ENCODE measurements around the gene FBF1.

Gene FBF1

DNA sequence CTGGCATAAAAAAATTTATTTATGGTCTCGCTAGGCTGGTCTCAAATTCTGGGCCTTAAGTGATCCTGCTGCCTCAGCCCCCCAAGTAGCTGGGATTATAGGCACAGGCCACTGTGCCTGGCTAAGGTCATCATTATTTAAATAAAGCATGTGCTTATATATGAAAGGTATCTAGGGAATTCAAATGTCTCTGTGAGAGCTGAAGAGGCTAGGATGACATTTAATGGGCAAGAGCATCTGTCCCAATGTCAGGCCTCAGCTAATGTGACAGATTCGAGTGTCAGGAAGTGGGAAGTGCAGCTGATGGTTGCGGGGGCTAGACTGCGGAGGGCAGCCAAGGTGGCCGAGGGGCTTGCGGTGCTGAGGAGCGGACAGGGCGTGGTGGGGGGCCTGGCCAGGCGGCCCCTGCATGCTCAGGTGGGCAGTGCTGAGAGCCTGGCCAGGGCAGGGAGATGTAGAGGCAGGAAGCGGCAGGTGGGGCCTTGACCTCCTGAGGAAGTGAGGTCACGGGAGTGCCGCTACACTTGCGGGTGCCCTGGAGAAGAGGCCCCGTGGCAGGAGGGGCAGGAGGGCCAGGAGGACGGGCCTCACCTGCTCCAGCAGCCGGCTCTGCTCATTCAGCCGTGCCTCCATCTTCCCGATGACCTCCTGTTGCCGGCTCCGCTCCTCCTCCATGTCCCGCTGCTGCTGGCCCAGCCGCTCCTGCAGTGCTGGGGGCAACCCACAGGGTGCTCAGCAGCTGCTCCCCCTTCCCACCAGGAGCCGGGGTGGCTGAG is 23.5 kb downstream of the FBF1 start:
- no peak for DNase-seq (ENCODE audit: low read depth in 2 of 2)

GRCh38 chr17:75915268-75915667 is 25.6 kb downstream of the FBF1 start:
- DNase-seq (ENCODE audit: low read depth in 2 of 2), result no peak

GRCh38 chr17:75914643-75915267 is 26.1 kb downstream of the FBF1 start:
- DNase-seq (ENCODE audit: low read depth in 2 of 2), result no peak

DNA sequence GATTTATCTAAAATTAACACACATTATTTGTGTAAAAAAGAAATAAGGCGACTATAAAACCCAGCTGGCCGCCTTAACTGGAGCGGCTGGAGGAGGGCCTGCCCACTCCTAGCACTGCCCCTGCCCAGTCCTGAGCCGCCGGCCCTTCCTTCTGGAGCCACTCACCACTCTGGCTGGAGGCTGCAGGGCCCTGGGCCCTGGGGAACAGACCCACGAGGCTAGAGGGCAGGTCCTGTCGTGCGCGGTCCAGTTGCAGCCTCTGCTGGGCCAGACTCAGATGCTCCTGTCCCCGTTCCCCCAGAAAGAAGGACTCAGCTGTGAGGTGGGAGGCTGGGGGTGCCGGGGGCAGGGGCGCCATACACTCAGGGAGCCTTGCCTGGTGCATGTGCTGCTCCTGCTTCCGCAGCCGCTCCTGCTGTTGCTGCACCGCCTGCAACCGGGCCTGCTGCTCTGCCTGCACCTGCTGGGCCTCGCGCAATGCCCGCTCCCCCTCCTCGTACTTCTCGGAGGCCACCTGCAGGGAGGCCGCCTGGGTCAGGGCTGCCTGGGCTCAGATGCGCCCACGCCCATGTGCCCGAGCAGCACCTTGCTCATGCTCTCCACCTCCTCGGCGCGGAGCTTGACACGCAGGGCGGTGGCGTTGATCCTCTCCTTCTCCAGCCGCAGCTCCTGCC is 27.2 kb downstream of the FBF1 start:
- no peak for DNase-seq (ENCODE audit: low read depth in 2 of 2)

DNA sequence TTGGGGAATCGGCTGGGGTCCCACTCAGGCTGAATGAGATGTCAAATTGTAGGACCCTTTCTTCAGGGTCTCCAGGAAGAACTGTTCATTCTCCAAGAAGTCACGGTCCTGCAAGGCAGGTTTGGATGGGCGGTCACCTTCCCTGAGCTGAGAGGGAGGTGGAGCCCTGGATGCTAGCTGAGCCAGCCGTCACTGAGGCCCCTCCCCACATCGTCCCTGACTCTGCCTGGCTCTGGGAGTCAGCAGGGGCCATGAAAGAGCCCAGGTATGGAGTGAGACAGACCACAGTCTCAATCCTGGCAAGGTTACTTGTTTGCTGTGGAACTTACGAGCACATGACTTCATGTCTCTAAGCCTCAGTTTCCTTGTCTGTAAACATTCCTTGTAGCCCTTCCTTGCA is 30.1 kb downstream of the FBF1 start:
- DNase-seq (ENCODE audit: low read depth in 2 of 2), result no peak

DNA sequence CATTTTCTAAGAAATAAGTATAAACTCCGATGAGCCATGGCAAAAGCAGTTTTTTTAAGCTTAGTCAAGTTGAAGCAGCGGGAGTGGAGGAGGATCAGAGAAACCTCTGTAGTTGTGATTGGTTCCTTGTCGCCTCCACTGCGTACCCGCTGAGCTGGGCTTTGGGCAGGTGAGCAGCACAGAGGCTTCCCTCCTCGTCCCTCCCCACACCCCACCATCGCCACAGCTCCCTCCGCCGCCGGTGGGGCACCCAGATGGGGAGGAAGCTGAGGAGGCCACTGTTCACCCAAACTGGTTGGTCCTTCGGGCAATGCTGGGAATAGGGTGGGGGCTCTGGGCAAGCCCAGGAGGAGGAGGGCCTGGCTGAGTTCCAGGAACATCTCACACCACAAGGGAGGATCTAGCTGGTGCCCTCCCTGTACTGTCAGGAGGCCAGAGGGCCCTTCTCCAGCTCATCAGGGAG is 31.0 kb downstream of the FBF1 start:
- no peak for DNase-seq (ENCODE audit: low read depth in 2 of 2)

DNA sequence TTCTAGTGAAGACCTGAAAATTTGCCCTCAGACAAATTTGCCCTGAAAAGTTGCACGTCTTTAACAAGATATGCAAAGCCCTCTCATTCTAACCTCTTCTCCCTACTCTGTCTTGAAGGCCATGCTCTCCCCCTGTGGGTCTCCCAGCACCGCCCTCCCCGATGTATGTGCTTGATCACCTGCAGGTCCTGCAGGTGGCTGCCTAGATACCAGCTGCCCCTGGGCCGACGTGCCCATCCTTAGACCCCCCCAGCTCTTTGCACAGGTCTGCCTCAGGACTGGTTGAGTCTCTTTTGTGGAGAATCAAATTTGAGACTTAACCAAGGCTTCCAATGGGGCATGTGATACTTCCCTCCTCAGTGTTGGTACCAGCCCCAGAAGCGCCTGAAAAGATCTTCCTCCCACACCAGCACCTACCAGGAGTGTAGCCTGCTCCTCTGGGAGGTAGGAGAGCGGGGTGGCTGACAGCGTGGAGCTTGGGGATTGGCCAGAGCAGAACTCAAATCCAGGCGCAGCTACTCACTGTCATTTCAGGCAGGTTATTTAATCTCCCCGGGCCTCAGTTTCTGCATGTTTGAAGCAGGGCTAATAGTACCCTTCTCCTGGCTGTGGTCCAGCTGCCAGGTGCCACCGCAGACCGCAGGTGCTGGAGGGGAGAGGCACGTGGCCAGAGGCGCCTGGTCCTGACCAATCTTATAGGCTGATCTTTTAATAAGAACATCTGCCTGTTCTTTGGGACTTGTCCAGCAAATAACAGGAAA is 31.6 kb downstream of the FBF1 start:
- no peak for DNase-seq (ENCODE audit: low read depth in 2 of 2)

GRCh38 chr17:75908201-75908600 is 32.6 kb downstream of the FBF1 start:
- no peak for DNase-seq (ENCODE audit: low read depth in 2 of 2)

GRCh38 chr17:75906143-75906884 is 34.5 kb downstream of the FBF1 start:
- DNase-seq (ENCODE audit: low read depth in 2 of 2), result no peak

DNA sequence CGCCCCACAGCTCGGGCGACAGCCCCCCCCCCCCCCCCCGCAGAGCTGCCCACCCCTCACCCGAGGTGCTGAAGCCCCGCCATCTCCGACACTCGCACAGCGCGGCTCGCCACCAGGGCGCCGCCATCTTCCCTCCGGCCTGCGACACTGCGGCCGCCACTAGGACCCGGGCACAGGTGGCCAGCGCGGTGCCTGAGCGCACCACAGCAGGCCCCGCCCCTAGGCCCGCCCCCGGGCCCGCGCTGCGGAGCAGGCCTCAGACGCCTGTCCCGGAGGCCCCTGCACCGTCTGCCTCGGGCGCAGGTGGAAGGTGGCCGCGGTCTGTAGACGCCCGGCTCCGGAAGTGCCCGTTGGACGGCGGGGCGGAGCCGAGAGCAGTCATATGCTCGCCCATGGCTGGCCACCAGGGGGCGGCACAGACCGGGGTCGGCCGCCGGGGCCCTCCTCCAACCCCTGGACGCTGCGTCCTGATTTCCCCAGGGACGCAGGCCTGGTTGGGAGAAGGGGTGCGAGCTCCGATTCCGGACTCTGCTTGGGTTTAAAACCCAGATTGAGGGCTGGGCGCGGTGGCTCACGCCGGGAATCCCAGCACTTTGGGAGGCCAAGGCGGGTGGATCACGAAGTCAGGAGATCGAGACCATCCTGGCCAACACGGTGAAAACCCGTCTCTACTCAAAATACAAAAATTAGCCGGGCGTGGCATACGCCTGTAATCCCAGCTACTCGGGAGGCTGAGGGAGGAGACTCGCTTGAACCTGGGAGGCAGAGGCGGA is 35.9 kb downstream of the FBF1 start, which contains the start of gene MRPL38:
TSS of gene MRPL38 (minus strand) at position 136 of the 773 bp plus-strand sequence. CDS start at position 127, 9 bp downstream.
- DNase-seq (ENCODE audit: low read depth in 2 of 2), result peak; percentile 75 to 78

GRCh38 chr17:75902406-75902805 is 38.4 kb downstream of the FBF1 start:
- DNase-seq (ENCODE audit: low read depth in 2 of 2), result no peak

DNA sequence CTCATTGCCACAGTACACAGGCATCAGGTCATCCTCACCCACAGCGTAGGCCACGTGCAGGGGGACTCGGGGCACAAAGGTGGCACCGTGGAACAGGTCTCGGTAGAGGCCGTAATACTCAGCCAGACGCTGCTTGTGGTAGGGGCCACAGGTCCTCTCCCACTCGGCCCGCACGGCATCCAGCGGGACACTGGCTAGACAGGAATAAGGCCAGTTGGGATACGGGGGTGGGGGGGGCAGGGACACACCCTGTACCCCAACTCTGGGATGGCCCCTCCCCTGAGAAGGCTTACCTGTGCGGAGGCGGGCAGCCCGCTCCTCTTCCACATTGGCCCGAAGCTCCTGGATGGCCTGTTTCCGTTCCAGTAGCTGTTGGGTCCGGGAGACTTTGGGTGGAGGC is 39.1 kb downstream of the FBF1 start:
- no peak for DNase-seq (ENCODE audit: low read depth in 2 of 2)

GRCh38 chr17:75900691-75901533 is 39.9 kb downstream of the FBF1 start:
- DNase-seq (ENCODE audit: low read depth in 2 of 2), result no peak

GRCh38 chr17:75899767-75900468 is 40.9 kb downstream of the FBF1 start:
- DNase-seq (ENCODE audit: low read depth in 2 of 2), result no peak

DNA sequence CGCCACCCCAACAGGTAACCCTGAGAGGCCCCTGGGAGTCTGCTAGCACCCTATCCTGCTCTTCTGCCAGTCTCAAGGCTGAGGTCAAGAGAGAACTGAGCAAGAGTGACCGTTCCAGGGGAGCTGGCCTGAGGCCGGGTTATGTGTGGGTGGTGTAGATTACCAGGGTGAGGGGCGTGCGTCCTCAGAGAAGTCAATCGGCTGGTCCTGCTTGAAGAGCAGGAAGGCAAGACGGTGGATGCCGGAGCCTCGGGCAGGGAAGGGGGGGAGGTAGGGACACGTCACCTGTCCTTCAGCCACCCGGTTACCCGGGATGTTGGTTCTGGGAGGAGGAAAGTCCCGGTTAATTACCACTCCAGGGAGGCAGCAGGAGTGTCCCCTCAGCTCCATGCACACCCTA is 41.5 kb downstream of the FBF1 start:
- no peak for DNase-seq (ENCODE audit: low read depth in 2 of 2)

DNA sequence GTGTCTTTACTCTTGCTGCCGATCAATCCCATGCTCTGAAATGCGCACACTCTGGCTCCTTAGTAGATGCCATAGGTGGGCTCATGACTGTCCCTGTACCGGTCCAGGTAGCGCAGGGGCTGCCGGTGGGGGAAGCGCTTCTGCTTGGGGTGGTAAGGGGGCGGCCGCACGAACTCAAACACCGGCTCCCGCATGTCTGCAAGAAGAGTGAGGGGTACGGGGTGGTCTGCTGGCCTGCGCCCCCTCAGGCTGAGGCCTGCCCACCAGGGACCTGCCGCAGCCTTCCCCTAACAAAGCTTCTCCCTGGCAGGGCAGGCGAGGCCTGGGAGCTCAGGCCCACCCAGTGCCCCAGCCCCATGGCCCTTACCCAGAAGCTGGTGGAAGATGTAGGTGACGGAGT is 42.1 kb downstream of the FBF1 start:
- DNase-seq (ENCODE audit: low read depth in 2 of 2), result no peak

GRCh38 chr17:75898065-75898464 is 42.8 kb downstream of the FBF1 start:
- no peak for DNase-seq (ENCODE audit: low read depth in 2 of 2)

DNA sequence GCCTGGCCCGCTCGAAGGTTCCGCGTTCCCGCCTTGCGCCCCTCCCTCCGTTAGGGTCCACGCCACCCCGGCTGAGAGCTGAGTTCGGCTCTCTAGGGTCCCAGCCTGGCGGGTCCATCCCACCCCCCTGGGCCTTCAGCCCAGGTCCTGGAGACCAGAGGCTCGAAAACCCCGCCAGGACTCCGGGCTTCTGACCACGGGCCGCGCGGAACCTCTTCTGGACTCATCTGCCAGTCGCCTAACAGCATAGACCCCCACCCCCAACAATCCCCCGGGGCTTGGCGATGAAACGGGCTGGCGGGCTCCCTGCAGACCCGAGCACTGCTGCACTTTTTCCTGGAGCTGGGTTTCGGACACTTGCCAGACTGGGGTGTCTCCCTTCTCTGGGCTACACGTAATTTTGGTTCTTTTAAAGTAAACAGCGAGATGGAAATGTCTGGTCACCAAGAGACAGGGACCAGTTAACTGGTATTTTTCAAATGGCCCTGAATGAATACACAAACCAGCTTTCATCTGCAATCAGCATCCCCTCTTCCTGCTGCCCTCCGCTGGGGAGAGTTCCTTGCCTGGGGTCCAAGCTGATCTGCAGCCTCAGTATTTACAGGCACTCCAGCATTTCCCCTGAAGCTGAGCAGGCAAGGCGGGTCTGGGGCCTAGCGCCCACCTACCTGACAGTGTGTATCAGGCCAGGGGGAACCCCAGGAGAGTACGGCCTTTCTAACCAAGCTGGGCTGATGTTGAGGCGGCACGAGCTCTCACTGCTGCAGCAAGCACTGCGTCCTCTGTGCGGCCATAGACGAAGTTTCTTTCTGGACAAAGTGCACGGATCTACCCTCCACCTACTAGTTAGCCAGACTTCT is 43.5 kb downstream of the FBF1 start:
- DNase-seq (ENCODE audit: low read depth in 2 of 2), result no peak
